NCI-H1930 (cell line): ENCODE data around the gene CCL17.
A peak's percentile ranks its signal among the peaks of the same experiment; 100 is the strongest.
"Not testable (repeated sequence)": the region's sequence is repeated elsewhere in the genome, so short reads cannot be mapped to it uniquely, and the experiment has no call there.

Experiments used
- DNase-seq, 2 experiments: peaks; one replicate each; lab custom pipeline; 2025; lab: John Stamatoyannopoulos, UW

CCL17 gene

GRCh38 chr16:57432505-57432904, 27.9 kb downstream of the CCL17 start:
- no peak for DNase-seq

- DNase-seq, result no peak
Measured at GRCh38 chr16:57432989-57433388, 28.4 kb downstream of the CCL17 start.

GRCh38 chr16:57434003-57434402, 29.4 kb downstream of the CCL17 start:
- DNase-seq, result no peak

- DNase-seq, result no peak
Measured at GRCh38 chr16:57435838-57436237, 31.3 kb downstream of the CCL17 start.

GRCh38 chr16:57439947-57440346, 35.4 kb downstream of the CCL17 start:
- not testable (repeated sequence) for DNase-seq

- not testable (repeated sequence) for DNase-seq
Measured at GRCh38 chr16:57440551-57440950, 36.0 kb downstream of the CCL17 start.

GRCh38 chr16:57444711-57445110, 40.1 kb downstream of the CCL17 start:
- no peak for DNase-seq

GRCh38 chr16:57445510-57445909, 40.9 kb downstream of the CCL17 start:
- no peak for DNase-seq

- DNase-seq, result no peak
Measured at GRCh38 chr16:57446531-57447185, 42.1 kb downstream of the CCL17 start.

- peak; percentile 82 to 85 for DNase-seq
Measured at GRCh38 chr16:57447186-57447962, 42.8 kb downstream of the CCL17 start, which contains the start of the genes CIAPIN1 and COQ9. TSS of gene CIAPIN1 (minus strand) at chr16:57447385. CDS start at chr16:57440928, 6,457 bp downstream. TSS of gene COQ9 (plus strand) at chr16:57447479. CDS start at chr16:57447506, 27 bp downstream.

GRCh38 chr16:57452021-57452420, 47.5 kb downstream of the CCL17 start:
- DNase-seq, result no peak

- DNase-seq, result peak; percentile 49 to 75
Measured at GRCh38 chr16:57462209-57462977, 57.8 kb downstream of the CCL17 start, which contains the start of gene POLR2C. TSS of gene POLR2C (plus strand) at chr16:57462679. CDS start at chr16:57462725, 46 bp downstream.

GRCh38 chr16:57462978-57463362, 58.4 kb downstream of the CCL17 start:
- no peak for DNase-seq

GRCh38 chr16:57464523-57464922, 60.0 kb downstream of the CCL17 start:
- DNase-seq, result no peak
